IPS-20b (cell line): ENCODE results near the gene CREB3L4.

ENCODE experiments used
- H3K27ac ChIP-seq: one replicate; pipeline ENCODE4 v1.5.1; 2013; ENCODE audit warnings: low read length
- H3K27me3 ChIP-seq: 2 replicates; pipeline ENCODE4 v1.6.1; 2013; ENCODE audit warnings: mild to moderate bottlenecking, low read length, inconsistent platforms; ENCODE audit not compliant: insufficient read depth
- H3K36me3 ChIP-seq: 2 replicates; pipeline ENCODE4 v1.6.1; 2013; ENCODE audit warnings: low read depth, mild to moderate bottlenecking, inconsistent platforms, low read length, moderate library complexity; ENCODE audit not compliant: insufficient read depth
- H3K4me1 ChIP-seq: 2 replicates; pipeline ENCODE4 v1.6.1; 2013; ENCODE audit warnings: mild to moderate bottlenecking, control low read depth, inconsistent platforms, low read length, moderate library complexity; ENCODE audit not compliant: insufficient read depth
- H3K4me3 ChIP-seq: 2 replicates; pipeline ENCODE4 v1.5.1; 2013; ENCODE audit warnings: mild to moderate bottlenecking, low read length, inconsistent platforms
- H3K9ac ChIP-seq: 2 replicates; pipeline ENCODE4 v1.6.1; 2013; ENCODE audit warnings: low read depth, mild to moderate bottlenecking, inconsistent platforms, low read length, moderate library complexity
- H3K9me3 ChIP-seq: 2 replicates; pipeline ENCODE4 v1.6.1; 2013; ENCODE audit warnings: mild to moderate bottlenecking, low read depth, low read length, inconsistent platforms; ENCODE audit not compliant: insufficient read depth

CREB3L4 gene

GRCh38 chr1:153929426-153929825 is 38.3 kb upstream of the CREB3L4 start:
- H3K9ac ChIP-seq: no peak overlapping the region
- no peak overlapping the region for H3K27ac ChIP-seq
- H3K36me3 ChIP-seq: peaks cover 45% of the 10 kb centered on the region
- H3K9me3 ChIP-seq: no peaks in the 10 kb centered on the region
- H3K4me1 ChIP-seq: no peaks in the 10 kb centered on the region
- H3K4me3 ChIP-seq: no peak overlapping the region
- no peaks in the 10 kb centered on the region for H3K27me3 ChIP-seq

- H3K27me3 ChIP-seq: no peaks in the 10 kb centered on the region
- H3K27ac ChIP-seq: no peak overlapping the region
- no peak overlapping the region for H3K4me3 ChIP-seq
- H3K36me3 ChIP-seq: peaks cover 52% of the 10 kb centered on the region
- H3K9me3 ChIP-seq: no peaks in the 10 kb centered on the region
- H3K4me1 ChIP-seq: no peaks in the 10 kb centered on the region
- no peak overlapping the region for H3K9ac ChIP-seq
These were observed 37.4 kb upstream of the CREB3L4 start for GRCh38 chr1:153929981-153930948.

- peaks cover 73% of the 10 kb centered on the region for H3K36me3 ChIP-seq
These were observed 35.3 kb upstream of the CREB3L4 start for GRCh38 chr1:153932156-153933131.

GRCh38 chr1:153933430-153933829 is 34.3 kb upstream of the CREB3L4 start:
- H3K27ac ChIP-seq: no peak overlapping the region
- H3K9ac ChIP-seq: no peak overlapping the region
- no peaks in the 10 kb centered on the region for H3K4me1 ChIP-seq
- no peaks in the 10 kb centered on the region for H3K27me3 ChIP-seq
- H3K9me3 ChIP-seq: no peaks in the 10 kb centered on the region
- no peak overlapping the region for H3K4me3 ChIP-seq
- peaks cover 77% of the 10 kb centered on the region for H3K36me3 ChIP-seq

More at GRCh38 chr1:153932156-153933131, 35.3 kb upstream of the CREB3L4 start:
- Histone ChIP-seq H3K9ac (no peak overlapping the region), H3K27ac (no peak overlapping the region), H3K9me3 (no peaks in the 10 kb centered on the region), H3K27me3 (no peaks in the 10 kb centered on the region), H3K4me3 (no peak overlapping the region), H3K4me1 (no peaks in the 10 kb centered on the region)

- Histone ChIP-seq H3K36me3 (peaks cover 81% of the 10 kb centered on the region), H3K9ac (no peak overlapping the region), H3K4me1 (no peaks in the 10 kb centered on the region), H3K4me3 (no peak overlapping the region), H3K27ac (no peak overlapping the region), H3K27me3 (no peaks in the 10 kb centered on the region), H3K9me3 (no peaks in the 10 kb centered on the region)
These were observed 33.7 kb upstream of the CREB3L4 start for GRCh38 chr1:153933955-153934354.

- Histone ChIP-seq H3K9me3 (no peaks in the 10 kb centered on the region), H3K4me3 (no peak overlapping the region), H3K27me3 (no peaks in the 10 kb centered on the region), H3K27ac (no peak overlapping the region), H3K4me1 (no peaks in the 10 kb centered on the region), H3K9ac (no peak overlapping the region), H3K36me3 (peaks cover 85% of the 10 kb centered on the region)
These were observed 33.0 kb upstream of the CREB3L4 start for GRCh38 chr1:153934746-153935145.

- H3K36me3 ChIP-seq: peaks cover 85% of the 10 kb centered on the region
- H3K27me3 ChIP-seq: no peaks in the 10 kb centered on the region
- no peak overlapping the region for H3K4me3 ChIP-seq
- H3K4me1 ChIP-seq: no peaks in the 10 kb centered on the region
- H3K27ac ChIP-seq: no peak overlapping the region
- H3K9me3 ChIP-seq: no peaks in the 10 kb centered on the region
- H3K9ac ChIP-seq: no peak overlapping the region
These were observed 31.5 kb upstream of the CREB3L4 start for GRCh38 chr1:153936011-153936802.

GRCh38 chr1:153937331-153937730 is 30.4 kb upstream of the CREB3L4 start:
- Histone ChIP-seq H3K9ac (no peak overlapping the region), H3K36me3 (peaks cover 87% of the 10 kb centered on the region), H3K4me1 (no peaks in the 10 kb centered on the region), H3K27me3 (no peaks in the 10 kb centered on the region), H3K4me3 (no peak overlapping the region), H3K27ac (no peak overlapping the region), H3K9me3 (no peaks in the 10 kb centered on the region)

GRCh38 chr1:153938996-153939395 is 28.7 kb upstream of the CREB3L4 start:
- no peak overlapping the region for H3K9ac ChIP-seq
- H3K4me1 ChIP-seq: no peaks in the 10 kb centered on the region
- H3K27me3 ChIP-seq: no peaks in the 10 kb centered on the region
- H3K9me3 ChIP-seq: no peaks in the 10 kb centered on the region
- H3K4me3 ChIP-seq: no peak overlapping the region
- H3K27ac ChIP-seq: no peak overlapping the region
- peaks cover 84% of the 10 kb centered on the region for H3K36me3 ChIP-seq

GRCh38 chr1:153939476-153939875 is 28.2 kb upstream of the CREB3L4 start:
- H3K27me3 ChIP-seq: no peaks in the 10 kb centered on the region
- no peak overlapping the region for H3K4me3 ChIP-seq
- no peak overlapping the region for H3K9ac ChIP-seq
- no peaks in the 10 kb centered on the region for H3K9me3 ChIP-seq
- no peak overlapping the region for H3K27ac ChIP-seq
- peaks cover 81% of the 10 kb centered on the region for H3K36me3 ChIP-seq
- no peaks in the 10 kb centered on the region for H3K4me1 ChIP-seq

GRCh38 chr1:153940756-153941155 is 26.9 kb upstream of the CREB3L4 start:
- H3K9ac ChIP-seq: no peak overlapping the region
- H3K36me3 ChIP-seq: peaks cover 70% of the 10 kb centered on the region
- no peak overlapping the region for H3K27ac ChIP-seq

More at GRCh38 chr1:153940756-153941155, 26.9 kb upstream of the CREB3L4 start:
- H3K4me3 ChIP-seq: no peak overlapping the region
- H3K9me3 ChIP-seq: no peaks in the 10 kb centered on the region
- H3K4me1 ChIP-seq: no peaks in the 10 kb centered on the region
- H3K27me3 ChIP-seq: no peaks in the 10 kb centered on the region
